WERI-Rb-1 (cell line): ENCODE results near the gene EMILIN3.

Experiments
- DNase-seq: peaks from one replicate; pipeline ENCODE4 v3.0.0-alpha.2; 2020
- H3K27ac ChIP-seq: fragments of 250-450 bp; sonication (Bioruptor Pico); 2 replicates; pipeline ENCODE4 v1.5.1; 2020; ENCODE audit warnings: mild to moderate bottlenecking, moderate library complexity
- H3K27me3 ChIP-seq: fragments of 250-450 bp; sonication (Bioruptor Pico); 2 replicates; pipeline ENCODE4 v1.5.1; 2021; ENCODE audit warnings: mild to moderate bottlenecking, low read depth, moderate library complexity; ENCODE audit not compliant: insufficient read depth, severe bottlenecking
- H3K36me3 ChIP-seq: fragments of 250-450 bp; sonication (Bioruptor Pico); 2 replicates; pipeline ENCODE4 v1.5.1; 2020; ENCODE audit warnings: mild to moderate bottlenecking, moderate library complexity
- H3K4me3 ChIP-seq: 2 replicates; pipeline ENCODE4 v1.5.1; 2011; ENCODE audit warnings: low read depth, mild to moderate bottlenecking, control low read depth, low read length
- H3K9me3 ChIP-seq: fragments of 250-450 bp; sonication (Bioruptor Pico); 2 replicates; pipeline ENCODE4 v1.5.1; 2021; ENCODE audit warnings: mild to moderate bottlenecking, moderate library complexity; ENCODE audit not compliant: severe bottlenecking
- TF ChIP-seq, protein P1 (sequence below): IDR thresholded peaks from 2 replicates; pipeline ENCODE4 v1.5.1; 2011; ENCODE audit warnings: low read depth, mild to moderate bottlenecking, control low read depth, inconsistent platforms, low read length

The EMILIN3 gene

DNA sequence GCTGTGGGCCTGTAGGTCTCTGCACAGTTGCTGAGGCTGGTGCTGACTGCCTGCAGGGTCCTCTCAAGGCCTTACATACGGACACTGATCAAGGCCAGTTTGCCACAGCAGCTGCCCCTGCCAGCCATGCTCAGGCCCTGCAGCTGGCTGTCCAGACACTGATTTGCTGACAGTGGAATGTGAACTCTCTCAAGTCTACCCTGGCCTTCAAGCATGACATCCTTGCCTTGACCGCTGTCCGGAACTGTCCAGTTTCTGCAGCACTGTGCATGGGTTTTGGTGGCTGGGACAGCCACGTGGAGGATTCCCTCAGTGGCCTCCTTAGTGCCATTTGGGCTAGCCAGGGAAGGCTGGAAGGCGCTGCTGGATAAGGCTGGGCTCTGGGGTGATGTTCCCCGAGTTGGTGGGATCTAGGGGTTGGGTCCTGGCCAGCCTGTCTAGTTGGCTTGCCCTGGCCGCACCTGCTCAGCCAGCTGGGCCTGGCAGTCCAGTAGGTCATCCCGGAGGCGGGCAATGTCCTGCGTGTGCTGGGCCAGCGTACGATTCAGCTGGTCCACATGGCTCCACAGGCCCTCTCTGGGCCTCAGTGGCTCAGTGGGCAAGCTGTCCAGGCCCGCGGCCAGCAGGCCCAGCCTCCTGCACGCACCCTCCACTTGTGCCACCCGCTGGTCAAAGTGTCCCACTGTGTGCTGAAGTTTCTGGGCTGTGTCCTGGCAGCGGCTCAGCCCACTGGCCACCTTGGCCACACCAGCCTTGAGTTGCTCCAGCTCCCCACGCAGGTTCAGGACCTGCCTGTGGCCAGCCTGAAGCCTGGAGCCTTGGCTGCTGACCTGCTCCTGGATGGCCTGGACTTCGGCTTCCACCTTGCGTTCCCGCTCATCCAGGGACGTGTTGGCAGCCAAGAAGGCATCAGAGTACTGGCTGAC lies 5.5 kb downstream of the EMILIN3 start:
- TF ChIP-seq, protein P1, sequence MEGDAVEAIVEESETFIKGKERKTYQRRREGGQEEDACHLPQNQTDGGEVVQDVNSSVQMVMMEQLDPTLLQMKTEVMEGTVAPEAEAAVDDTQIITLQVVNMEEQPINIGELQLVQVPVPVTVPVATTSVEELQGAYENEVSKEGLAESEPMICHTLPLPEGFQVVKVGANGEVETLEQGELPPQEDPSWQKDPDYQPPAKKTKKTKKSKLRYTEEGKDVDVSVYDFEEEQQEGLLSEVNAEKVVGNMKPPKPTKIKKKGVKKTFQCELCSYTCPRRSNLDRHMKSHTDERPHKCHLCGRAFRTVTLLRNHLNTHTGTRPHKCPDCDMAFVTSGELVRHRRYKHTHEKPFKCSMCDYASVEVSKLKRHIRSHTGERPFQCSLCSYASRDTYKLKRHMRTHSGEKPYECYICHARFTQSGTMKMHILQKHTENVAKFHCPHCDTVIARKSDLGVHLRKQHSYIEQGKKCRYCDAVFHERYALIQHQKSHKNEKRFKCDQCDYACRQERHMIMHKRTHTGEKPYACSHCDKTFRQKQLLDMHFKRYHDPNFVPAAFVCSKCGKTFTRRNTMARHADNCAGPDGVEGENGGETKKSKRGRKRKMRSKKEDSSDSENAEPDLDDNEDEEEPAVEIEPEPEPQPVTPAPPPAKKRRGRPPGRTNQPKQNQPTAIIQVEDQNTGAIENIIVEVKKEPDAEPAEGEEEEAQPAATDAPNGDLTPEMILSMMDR = no peak
- Histone ChIP-seq H3K27ac (no peak overlapping the region), H3K9me3 (no peaks in the 10 kb centered on the region), H3K36me3 (peaks cover 35% of the 10 kb centered on the region), H3K27me3 (no peaks in the 10 kb centered on the region), H3K4me3 (no peak overlapping the region)
- DNase-seq = no peak

DNA sequence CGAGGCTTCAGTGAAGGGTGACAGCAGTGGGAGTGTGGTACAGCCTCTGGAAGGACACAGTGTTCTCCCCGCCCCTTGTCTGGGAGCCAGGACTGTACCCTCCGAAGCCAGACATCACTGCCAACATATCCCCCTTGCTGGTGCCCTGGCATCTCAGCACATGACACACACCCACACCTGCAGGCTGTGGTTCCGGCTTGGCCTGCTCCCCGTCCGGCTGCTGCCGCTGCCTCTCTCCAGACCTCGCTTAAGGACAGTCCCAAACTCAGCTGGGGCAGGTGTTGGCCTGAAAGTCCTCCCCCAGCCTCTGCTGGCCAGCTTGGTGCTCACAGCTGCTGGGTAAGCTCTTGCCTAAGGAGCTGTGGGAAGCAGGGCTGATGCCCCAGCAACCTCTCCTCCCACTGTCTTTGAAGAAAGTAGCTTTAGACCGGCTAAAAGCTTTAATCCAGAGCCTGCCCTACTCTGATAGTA lies 7.0 kb downstream of the EMILIN3 start:
- TF ChIP-seq, protein P1 = no peak
- peaks cover 33% of the 10 kb centered on the region for H3K36me3 ChIP-seq
- DNase-seq = peak; percentile 63
- no peaks in the 10 kb centered on the region for H3K27me3 ChIP-seq
- no peaks in the 10 kb centered on the region for H3K9me3 ChIP-seq
- H3K4me3 ChIP-seq = no peak overlapping the region
- H3K27ac ChIP-seq = no peak overlapping the region

DNA sequence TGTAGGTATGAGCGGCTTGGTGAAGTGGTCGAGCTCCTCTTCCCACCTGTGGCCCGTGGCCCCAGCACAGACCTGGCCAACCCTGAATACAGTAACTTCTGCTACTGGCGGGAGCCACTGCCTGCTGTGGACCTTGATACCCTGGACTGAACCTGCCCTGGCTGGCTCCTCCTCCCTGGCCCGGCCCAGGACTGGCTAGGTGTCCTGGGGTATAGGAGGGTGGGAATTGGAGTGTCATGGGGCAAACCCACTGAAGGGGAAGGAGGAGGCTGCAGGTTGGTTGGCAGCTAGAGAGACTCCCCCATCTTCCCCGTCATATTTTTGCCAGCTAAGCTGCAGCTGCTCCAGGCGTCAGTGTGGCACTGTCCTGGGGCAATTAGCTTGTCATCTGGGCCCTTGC lies 7.9 kb downstream of the EMILIN3 start:
- DNase-seq = no peak
- Histone ChIP-seq H3K27ac (no peak overlapping the region), H3K9me3 (no peaks in the 10 kb centered on the region), H3K36me3 (peaks cover 26% of the 10 kb centered on the region), H3K4me3 (no peak overlapping the region), H3K27me3 (no peaks in the 10 kb centered on the region)
- TF ChIP-seq, protein P1 = no peak

DNA sequence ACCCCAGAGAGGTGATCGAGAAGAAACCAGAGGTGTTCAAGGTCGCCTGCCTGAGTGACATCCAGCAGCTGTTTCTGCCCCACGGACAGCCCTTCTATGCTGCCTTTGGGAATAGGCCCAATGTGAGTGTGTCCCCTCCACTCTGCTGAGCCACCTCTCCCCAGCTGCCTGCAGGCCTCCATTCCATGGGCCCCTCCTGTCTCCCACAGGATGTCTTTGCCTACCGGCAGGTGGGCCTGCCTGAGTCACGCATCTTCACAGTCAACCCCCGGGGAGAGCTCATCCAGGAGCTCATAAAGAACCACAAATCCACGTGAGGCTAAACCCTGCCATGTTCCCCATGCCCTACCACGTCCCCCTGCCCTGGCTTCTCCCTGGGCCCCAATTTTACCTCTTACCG lies 8.4 kb downstream of the EMILIN3 start:
- no peak for DNase-seq
- H3K9me3 ChIP-seq = no peaks in the 10 kb centered on the region
- peaks cover 22% of the 10 kb centered on the region for H3K36me3 ChIP-seq
- TF ChIP-seq, protein P1 = no peak
- no peaks in the 10 kb centered on the region for H3K27me3 ChIP-seq
- H3K4me3 ChIP-seq = no peak overlapping the region
- no peak overlapping the region for H3K27ac ChIP-seq

DNA sequence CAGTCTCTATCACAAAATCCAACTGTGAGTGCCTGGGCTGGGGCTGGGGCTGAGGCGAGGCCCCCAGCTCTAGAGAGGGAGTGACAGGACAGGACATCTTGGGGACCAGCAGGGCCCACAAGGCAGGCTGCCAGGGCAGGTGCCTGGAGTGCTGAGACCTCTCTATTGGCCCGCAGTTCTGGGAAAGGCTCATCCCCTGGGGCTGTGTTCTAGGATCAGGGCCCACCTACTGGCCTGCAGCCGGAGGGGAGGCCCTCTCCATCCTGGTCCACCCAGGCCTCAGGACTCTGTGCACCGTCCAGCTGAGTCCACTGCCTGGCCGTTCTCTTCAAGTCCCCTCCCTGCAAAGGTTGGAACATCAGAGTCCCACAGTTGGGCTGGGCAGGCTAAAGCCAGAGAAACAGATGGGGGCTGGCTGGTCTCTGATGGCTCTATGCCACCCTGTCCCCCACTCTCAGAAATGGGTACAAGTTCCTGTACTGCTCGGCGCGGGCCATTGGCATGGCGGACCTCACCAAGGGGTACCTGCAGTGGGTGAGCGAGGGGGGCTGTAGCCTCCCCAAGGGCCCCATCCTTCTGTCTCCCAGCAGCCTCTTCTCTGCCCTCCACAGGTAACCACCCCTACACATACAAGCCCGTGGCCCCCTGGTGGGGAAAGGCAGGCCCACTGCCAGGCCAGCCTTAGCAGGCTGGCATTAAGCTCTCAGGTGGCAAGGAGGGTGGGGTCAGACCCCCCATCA lies 9.0 kb downstream of the EMILIN3 start:
- no peak overlapping the region for H3K4me3 ChIP-seq
- DNase-seq = no peak
- TF ChIP-seq, protein P1 = no peak
- no peaks in the 10 kb centered on the region for H3K27me3 ChIP-seq
- H3K27ac ChIP-seq = no peak overlapping the region
- peaks cover 19% of the 10 kb centered on the region for H3K36me3 ChIP-seq
- no peaks in the 10 kb centered on the region for H3K9me3 ChIP-seq
